Hepatocyte (in vitro differentiated cells): Measurements from ENCODE around the gene RGPD4.

Experiments used
- EZH2 ChIP-seq: fragments of 200-600 bp; sonication (generic); IDR thresholded peaks from 2 replicates; pipeline ENCODE4 v1.6.1; 2016; ENCODE audit warnings: antibody characterized with exemption, mild to moderate bottlenecking, borderline replicate concordance
- TF ChIP-seq, protein P1 (sequence below): fragments of 200-600 bp; sonication (generic); IDR thresholded peaks from 2 replicates; pipeline ENCODE4 v1.5.1; 2016; ENCODE audit warnings: antibody characterized with exemption, mild to moderate bottlenecking; ENCODE audit not compliant: poor library complexity

DNA sequence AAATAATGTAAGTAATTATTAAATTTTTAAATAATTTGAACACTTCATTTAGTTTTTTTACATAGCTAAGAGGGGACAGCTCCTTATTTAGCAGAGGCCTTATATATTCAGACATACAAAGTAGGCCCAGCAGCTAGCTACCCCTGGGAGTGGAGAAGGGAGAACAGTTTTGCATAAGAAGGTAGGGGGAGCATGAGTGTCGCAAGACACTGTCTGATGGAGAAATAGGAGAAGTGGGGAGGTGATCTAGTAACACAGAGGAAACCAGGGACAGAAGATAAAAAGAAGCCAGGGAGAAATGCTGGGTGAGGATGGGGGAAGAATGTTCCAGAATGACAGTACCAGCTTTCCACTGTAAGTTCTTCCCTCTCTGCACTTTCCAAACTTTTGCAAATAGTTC lies 16.0 kb upstream of the RGPD4 start:
- no peak for TF ChIP-seq EZH2
- TF ChIP-seq, protein P1, sequence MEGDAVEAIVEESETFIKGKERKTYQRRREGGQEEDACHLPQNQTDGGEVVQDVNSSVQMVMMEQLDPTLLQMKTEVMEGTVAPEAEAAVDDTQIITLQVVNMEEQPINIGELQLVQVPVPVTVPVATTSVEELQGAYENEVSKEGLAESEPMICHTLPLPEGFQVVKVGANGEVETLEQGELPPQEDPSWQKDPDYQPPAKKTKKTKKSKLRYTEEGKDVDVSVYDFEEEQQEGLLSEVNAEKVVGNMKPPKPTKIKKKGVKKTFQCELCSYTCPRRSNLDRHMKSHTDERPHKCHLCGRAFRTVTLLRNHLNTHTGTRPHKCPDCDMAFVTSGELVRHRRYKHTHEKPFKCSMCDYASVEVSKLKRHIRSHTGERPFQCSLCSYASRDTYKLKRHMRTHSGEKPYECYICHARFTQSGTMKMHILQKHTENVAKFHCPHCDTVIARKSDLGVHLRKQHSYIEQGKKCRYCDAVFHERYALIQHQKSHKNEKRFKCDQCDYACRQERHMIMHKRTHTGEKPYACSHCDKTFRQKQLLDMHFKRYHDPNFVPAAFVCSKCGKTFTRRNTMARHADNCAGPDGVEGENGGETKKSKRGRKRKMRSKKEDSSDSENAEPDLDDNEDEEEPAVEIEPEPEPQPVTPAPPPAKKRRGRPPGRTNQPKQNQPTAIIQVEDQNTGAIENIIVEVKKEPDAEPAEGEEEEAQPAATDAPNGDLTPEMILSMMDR, result no peak
